ENCODE results near the gene JMJD4.

The JMJD4 gene

DNA sequence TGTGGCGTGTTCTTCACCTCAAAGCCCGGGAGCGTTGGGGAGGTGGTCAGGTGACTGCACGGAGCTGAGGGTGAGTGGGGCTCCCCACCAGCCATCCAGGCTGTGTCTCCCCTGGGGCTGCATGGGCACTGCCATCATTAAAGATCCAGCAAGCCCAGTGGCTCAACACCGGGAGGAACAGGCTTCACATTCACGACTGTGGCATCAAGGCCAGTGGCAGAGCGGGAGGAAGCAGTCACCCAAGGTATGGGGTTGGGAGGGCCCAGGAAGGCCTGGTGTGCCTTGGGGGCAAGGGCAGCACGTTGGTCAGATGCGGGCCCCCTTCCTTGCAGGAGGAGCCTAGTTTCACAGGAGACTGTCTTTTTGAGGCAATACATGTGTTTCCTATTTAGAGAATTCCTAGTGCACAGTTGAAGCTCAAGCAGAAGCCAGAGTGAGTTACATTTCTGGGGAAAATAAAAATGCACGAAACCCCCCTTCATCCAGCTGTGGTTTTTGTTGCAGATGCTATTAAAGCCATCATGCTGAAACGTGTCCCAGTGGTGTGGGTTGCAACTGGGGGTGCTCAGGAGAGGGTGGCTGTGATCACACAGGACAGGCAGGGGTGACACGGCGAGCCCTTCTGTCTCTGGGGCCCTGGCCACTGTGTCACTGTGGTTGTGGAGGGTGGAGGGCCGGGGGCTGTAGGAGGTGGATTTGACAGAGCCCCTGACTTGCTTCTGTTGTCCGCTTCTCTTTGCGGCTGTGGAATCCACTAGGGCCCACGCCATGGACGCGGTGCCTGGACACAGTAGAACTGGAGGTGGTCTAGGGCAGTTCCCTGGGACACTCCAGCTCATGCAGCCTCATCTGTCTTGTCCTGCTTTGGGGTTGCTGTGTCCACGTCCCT, 34.2 kb upstream of the JMJD4 start:
- no peak for DNase-seq (ENCODE audit: low read depth in 2 of 2)

DNA sequence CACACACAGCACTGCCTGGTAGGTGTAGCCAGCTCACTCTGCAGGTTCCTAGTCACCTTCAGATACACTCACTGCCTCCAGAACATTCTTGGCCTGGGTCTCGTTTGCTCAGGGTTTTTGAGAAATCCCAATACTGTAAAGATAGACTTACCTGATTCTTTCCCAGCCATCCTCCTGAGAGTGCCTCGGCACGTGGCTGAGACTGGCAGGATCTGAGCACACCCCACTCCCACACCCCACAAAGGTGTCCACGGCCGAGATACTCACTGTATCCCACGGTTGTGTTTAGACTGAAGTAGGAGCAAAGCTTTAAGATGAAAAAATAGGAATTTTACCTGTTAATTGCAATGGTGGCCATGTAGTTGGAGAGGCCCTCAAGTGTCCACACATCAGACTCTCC, 33.5 kb upstream of the JMJD4 start:
- no peak for DNase-seq (ENCODE audit: low read depth in 2 of 2)

DNA sequence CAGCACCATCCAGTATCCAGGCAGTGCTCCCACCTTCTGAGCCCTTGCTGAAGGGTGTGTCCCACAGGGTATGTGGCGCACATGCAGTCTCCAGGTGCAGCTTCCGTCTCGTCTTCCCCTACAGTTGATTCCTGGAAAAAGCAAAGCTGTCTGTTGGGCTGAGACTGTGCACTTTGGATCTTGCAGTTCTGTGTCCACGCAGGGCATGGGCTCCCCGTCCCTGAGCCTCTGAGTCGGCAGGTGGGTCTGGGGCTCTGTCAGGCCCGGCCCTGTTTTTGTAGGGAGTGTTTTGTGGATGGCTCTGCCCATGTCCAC, 33.0 kb upstream of the JMJD4 start:
- no peak for DNase-seq (ENCODE audit: low read depth in 2 of 2)

DNA sequence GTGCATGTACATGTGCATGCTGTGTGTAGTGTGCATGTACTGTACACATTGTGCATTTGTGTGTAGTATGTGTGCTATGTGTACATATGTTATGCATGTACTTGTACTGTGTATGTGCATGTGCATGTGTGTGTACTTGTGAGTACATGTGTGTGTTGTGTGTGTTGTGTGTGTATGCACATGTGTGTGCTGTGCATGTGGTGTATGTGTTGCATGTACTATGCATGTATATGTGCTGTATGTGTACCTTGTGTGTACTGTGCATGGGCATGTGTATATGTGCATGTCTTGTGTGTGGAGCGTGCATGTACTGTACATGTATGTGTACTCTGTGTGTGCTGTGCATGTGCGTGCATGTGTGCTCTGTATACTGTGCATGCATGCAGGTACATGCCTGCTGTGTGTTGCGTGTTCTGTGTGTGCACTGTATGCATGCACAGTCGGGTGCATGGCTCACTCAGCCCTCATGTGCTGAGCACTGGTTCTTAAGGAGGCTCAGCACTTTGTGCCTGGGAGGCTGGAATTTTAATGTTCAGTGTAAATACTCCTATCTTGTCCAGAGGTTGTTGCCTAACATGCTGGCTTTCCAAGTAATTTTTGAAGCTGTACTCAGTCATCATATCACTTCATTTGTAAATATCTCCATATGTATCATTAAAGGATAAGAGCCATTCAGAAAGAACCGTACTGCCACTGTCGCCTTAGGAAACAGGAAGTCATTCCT, 32.5 kb upstream of the JMJD4 start:
- DNase-seq (ENCODE audit: low read depth in 2 of 2), result no peak

DNA sequence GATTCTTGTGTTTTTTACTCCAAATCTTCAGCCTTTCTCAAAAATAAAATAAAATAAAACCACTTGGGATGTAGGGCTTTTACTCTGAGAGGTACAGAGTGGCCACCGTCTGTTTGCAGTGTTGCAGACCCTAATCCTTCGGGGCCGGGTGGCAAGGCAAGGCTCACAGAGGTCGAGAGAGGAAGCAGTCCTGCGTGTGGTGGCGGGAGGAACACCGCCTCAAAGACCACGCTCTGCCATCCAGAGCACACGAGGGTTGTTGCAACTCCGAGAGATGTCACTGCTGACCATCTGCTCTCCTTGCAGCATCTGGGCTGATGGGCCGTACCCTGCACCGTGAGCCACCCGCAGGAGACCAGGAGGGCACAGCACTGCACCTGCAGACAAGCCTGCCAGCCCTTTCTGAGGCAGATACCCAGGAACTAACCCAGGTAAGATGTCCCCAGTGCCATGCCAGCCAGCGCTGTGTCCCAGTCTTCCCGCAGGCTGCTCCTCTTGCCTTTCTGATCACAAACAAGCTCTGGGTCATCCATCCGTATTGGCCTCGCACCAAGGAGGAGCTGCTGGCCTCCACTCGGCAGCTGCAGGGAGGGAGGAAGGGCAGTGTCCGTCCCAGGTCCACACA, 31.7 kb upstream of the JMJD4 start:
- no peak for DNase-seq (ENCODE audit: low read depth in 2 of 2)

DNA sequence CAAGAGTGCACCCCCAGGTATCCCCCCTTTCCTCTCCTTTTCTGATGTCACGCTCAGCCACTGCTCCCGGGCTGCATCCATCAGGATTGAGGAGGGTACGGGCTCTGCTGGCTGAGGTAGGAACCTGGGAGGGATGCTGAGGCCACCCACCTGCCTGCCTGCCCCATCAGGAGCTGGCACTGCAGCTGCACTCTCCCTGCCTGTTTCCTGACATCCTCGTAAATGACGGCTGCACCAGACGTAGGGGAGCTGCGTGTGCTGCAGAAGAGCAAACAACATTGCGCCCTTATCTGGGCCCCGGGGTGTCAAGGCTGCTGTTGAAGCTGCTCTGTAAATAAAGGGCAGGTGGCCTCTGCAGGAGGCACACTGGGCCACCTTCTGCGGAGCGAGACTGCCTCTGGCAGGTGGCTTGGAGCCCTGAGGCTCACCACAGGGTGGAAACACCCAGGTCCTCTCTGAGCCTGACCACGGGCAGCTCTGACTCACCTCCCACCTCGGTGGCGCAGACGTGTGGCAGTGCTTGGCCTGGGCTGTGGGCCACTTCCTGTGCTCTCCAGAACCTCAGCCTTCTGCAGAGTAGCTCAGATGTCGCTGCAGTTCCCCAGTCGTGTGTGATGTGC, 31.0 kb upstream of the JMJD4 start:
- DNase-seq (ENCODE audit: low read depth in 2 of 2), result peak; percentile 35 to 51

DNA sequence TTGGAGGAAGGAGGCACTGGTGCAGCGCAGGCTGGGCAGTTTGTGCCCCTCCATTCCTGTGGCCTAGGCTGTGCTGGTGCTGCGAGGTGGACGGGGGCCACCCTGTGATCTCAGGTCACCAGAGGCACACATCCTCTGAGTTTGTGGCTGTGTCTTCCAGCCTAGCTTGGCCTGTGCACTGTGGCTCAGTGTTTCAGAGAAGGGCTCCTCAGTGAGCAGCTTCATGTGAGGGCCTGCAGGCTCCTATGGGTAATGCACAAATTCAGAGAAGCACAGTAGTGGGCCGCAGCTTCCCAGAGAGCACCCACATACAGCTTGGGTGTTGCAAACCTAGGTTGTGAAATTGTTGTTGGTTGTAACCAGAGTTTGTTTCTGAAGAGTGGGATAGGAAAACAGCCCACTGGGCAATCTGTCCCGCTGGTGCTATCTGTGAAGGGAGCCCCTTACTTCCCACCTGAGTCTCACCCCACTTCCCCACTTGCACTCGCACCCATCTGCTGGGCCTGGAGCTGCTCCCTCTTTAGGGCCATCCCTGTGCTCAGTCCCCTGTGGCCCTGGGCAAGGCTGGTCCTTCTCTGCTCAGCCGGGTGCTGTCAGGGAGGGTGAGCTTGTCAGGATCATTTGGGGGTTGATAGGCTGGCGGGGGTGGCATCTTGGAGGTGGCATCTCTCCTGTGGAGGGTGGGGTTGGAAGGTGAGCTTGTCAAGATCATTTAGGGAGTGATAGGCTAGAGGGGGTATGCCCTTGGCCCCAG, 30.3 kb upstream of the JMJD4 start:
- no peak for DNase-seq (ENCODE audit: low read depth in 2 of 2)

DNA sequence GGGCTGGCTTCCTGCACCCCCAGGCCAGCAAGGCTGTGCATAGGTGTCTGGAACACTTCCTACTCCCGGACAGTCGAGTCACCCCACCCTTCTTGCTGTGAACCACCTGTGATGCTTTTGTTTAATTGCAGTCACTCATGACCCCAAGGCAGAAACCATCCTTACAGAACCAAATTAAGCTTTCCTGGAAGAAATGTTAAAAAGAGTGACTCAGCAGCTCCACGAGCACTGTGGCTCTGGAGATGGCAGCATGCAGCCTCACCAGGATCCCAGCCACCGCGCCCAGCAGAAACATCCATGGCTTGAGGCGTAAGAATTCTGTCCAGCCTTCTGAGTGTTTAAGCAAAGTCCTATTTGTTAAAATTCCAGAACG, 28.9 kb upstream of the JMJD4 start:
- no peak for DNase-seq (ENCODE audit: low read depth in 2 of 2)

DNA sequence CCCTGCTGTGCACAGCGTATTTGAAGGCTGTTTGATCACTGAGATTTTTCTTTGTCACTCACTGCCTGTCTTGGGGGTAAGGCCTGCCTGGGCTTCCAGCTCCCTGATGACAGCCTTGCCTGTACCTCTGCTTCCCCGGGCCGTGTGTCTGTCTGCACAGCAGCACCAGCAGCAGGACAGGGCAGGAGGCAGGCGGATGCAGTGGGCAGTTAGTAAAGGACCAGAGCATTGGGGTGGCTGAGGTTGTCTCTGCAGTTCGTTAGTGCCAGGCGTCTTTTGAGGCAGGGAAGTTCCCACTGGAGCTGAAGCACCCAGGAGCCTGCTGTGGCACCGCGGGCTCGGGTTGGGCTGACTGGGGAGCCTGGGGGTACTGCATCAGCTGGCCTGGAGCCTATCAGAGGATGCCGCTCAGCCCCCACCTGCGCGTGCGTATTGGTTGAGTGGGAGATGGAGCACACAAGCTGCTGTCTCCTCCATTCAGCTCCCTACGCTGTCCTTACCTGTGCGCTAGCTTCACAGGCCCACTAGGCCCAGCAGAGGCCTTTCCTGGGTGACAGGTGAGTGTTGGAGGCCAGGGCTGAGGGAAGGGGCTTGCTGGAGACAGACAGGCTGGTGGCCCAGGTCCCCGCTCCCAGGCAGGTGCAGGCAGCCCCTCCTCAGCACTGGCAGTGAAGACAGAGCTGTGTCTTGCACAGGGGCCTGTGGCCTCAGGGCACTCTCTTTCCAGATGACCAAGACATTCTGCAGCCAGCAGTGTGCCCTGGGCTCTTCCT, 28.3 kb upstream of the JMJD4 start:
- DNase-seq (ENCODE audit: low read depth in 2 of 2), result no peak

DNA sequence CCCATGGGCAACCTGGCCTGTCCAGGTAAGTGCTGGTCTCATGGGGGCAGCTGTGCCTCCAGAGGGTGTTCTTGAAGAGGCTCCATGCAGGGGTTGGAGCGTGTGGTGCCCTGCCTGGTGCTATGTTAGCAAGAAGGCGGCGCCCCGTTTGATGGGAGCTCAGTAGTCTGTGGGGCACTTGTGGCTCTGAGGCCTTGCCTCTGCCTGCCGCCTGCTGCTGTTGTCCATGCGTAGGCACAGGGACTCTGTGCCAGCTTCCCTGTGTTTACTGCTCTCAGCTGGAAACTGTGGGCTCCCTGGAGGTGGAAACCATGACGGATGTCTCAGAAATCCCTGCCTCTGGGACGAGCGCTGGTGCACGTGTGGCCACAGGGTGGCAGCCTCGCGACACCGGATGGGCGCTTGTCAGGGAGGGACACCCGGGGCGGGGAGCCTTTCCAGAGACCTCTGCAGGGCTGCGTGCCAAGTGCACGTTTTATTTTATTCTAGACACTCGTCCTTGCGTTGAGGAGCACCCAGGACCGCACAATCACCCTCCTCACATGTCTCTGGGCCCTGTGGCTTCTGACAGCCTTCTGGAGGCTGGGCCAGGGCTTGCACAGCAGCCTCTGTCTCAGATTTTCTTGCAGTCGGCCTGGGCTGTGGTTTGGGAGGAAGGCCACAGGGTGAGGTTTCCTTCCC, 27.3 kb upstream of the JMJD4 start:
- peak; percentile 74 to 76 for DNase-seq (ENCODE audit: low read depth in 2 of 2)

DNA sequence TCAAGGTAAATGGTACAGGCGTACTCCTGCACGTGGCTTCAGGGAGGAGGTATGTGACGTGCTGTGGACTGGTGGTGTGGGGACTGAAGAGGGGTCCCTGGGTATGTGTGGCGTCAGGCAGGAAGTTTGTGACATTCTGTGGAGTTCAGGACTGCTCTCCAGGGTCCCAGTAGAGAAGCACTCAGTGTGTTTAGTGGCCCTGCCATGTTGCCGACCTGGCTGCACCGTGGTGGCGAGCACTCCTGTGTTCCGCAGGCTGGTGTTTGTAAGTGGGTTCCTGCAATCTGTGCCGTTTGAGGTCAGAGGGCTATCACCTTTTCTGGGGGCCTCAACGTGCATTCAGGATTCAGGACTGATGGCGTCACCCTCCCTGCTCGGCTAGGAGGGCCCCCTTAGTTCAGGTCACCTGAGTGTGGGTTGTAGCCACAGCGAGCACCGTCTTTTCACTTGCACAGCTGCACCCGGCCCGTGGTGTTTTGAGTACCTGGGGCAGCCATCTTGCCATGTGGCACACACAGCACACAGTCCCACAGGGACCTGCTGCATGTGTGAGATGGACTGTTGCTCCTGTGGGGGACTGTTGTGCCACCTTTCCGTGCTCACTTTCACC, 26.6 kb upstream of the JMJD4 start:
- DNase-seq (ENCODE audit: low read depth in 2 of 2), result no peak

DNA sequence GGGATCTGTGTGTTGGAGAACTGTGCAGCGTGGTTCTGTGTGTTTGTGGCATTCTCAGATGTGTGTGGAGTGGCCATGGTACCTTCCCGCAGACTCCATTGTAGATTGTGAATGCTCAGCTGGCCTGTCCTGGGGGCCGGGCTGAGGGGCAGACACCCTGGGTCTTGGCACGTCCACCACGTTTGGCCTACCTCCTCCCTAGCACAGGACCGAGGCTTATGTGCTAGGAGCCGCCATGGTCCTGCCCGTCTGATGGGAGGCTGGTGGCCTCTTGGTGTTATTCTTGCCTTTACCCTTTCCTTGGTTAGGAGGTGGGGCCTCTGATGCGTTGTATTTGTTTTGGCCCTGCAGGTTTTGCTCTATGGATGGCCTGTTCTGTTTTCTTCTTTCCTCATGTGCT, 25.3 kb upstream of the JMJD4 start:
- no peak for DNase-seq (ENCODE audit: low read depth in 2 of 2)

DNA sequence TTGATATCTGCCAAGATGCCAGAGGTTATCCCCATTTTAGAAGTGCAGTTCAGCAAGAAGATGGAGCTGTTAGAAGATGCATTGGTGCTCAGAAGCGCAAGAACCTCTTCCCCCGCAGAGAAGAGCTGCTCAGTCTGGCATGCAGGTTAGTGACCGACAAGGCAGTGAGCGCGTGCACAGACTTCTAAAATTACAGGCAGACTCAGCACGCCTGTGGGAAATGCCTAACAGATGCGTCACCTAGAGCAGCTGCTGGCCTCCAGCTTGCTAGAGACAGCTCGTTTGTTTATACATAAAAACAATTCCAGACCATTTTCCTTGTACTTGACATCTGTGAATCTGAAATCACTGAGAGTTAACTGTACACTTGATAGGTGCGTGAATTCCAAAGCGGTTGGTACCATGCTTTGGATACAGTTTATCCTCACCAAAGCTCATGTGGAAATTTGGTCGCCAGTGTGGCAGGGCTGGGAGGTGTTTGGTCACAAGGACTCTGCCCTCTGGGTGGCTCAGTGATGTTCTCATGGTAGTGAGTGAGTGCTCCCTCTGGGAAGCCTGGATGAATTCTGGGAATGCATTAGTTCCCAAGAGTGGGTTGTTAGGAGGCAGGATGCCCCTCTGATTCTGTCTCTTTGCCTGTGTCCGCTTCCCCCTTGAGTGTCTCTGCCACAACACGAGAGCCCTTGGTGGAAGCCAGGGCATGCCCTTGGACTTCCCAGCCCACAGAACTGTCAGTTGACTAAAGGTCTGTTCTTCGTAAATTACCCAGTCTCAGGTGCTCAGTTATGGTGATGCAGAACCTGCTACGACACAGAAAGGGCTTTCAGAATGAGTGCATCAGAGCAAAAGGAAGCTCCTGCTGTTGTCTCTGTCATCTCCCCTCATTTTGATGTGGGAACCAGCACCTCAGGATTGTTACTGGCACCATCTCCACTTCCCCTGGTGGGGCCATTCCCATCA, 24.5 kb upstream of the JMJD4 start:
- DNase-seq (ENCODE audit: low read depth in 2 of 2), result no peak

DNA sequence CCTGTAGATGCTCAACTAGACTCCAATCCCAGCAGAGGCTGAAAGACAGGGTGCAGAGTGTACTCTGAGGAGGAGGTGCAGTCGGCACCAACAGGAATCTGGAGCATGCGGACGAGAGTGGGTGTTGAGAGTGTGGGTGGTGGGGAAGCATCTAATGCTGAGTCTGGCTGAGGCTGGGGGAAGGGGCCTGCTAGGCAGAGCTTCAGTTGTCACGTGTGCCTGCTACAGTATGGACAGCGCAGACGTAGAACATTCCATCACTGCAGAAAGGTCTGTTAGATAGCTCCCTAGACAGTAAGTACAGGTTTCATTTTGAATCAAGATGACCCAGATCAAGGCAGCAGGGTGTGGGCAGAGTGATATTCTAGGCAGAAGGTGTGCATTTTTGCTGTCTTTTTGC, 23.3 kb upstream of the JMJD4 start:
- DNase-seq (ENCODE audit: low read depth in 2 of 2), result no peak

DNA sequence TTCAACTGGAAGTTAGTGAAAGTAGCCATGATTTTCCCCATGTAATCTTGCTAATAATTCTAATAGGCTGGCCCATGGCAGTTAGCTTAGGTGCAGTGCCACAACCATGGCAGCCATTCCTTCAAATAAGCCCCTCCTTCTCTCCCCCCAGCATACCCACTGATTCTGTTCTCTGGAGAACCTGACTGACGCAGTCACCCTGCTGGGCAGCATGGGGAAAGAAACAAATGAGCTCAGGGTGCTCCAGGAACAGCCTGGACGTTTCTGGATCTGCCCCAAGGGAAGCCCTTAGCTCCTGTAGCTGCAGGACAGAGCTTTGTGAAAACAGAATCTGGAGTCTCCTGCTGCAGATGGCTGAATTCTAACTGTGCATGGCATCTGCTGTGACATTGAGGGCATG, 22.7 kb upstream of the JMJD4 start:
- DNase-seq (ENCODE audit: low read depth in 2 of 2), result no peak

DNA sequence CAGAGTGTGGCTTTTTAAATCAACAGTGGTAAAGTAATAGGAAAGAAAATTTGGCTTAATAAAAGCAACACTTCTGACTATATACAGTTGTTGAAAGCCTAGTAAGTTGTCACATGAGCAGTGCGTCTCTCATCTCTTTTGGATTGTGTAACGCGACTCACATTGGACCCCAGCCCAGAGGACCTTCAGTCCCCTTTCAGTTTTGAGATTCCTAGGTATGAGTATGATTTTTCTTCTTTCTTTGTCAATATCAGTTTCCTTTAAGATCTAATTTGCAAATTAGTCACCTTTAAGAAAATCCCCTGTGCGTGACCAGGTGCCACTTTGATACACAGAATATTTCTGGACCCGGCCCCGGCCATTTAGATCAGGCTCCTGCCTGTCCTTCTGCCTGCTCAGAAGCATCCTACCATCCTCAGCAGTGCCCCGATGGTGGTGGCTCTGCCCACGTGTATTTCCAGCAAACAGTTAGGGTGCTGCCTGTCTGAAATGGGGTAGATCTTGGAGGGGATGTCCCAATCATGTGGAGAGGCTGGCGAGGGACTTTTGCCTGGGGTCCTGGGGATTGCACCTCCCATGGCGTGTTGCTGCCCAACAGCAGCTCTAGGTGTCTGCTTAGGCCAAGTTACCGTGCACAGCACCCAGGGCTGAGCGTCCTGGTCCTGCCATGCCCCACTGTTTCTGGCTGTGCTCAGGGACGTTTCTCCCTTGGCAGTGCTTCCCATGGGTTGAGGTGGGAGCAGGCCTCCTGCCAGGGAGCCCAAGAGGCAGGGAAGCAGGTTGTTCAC, 21.3 kb upstream of the JMJD4 start:
- no peak for DNase-seq (ENCODE audit: low read depth in 2 of 2)

DNA sequence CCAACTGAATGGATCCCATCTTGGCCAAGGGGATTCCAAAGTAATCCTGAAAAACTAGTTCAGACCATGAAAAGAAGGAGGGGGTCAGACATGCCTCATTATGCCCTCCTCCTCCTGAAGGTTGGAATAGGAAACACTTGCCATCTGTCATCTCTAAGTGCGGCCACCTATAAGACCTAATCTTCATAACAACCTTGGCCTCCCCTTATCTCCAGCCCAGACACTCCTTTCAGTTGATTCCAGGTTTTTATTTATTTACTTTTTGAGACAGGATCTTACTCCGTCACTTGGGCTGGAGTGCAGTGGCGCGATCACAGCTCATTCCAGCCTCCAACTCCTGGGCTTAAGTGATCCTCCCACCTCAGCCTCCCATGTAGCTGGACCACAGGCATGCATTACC, 19.9 kb upstream of the JMJD4 start:
- no peak for DNase-seq (ENCODE audit: low read depth in 2 of 2)
